Measurements from ENCODE around the gene LAMC2.

DNA sequence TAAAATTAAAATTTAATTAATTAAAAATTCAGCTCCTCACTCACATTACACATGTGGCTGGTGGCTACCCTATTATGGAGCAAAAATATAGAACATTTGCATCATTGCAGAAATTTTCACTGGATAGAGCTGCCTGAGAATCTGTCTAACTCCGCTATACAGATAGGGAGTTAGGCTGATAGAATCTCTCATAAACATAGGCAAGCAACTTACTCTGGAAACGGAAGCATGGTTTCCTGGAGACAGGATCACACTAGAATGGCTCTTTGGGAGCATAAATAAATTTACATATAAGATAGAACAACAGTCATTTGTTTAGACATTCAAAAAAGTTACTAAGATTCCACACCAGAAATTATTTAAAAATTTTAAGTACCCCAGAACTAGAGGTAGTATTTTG, 12.2 kb upstream of the LAMC2 start:
- TF ChIP-seq, protein P1, sequence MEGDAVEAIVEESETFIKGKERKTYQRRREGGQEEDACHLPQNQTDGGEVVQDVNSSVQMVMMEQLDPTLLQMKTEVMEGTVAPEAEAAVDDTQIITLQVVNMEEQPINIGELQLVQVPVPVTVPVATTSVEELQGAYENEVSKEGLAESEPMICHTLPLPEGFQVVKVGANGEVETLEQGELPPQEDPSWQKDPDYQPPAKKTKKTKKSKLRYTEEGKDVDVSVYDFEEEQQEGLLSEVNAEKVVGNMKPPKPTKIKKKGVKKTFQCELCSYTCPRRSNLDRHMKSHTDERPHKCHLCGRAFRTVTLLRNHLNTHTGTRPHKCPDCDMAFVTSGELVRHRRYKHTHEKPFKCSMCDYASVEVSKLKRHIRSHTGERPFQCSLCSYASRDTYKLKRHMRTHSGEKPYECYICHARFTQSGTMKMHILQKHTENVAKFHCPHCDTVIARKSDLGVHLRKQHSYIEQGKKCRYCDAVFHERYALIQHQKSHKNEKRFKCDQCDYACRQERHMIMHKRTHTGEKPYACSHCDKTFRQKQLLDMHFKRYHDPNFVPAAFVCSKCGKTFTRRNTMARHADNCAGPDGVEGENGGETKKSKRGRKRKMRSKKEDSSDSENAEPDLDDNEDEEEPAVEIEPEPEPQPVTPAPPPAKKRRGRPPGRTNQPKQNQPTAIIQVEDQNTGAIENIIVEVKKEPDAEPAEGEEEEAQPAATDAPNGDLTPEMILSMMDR (IDR thresholded peaks at IDR 0.05 in 2 of 3, conservative IDR thresholded peaks at IDR 0.05 in 1 of 3; ENCODE audit: insufficient read depth in 2 of 3, low read depth in 1 of 3, low read length in 3 of 3) = no peak
- no peak for TF ChIP-seq ARID1B (IDR thresholded peaks at IDR 0.05)
- no peak for TF ChIP-seq ZKSCAN8 (CRISPR knock-in tag; IDR thresholded peaks at IDR 0.05)
- TF ChIP-seq, protein P2, sequence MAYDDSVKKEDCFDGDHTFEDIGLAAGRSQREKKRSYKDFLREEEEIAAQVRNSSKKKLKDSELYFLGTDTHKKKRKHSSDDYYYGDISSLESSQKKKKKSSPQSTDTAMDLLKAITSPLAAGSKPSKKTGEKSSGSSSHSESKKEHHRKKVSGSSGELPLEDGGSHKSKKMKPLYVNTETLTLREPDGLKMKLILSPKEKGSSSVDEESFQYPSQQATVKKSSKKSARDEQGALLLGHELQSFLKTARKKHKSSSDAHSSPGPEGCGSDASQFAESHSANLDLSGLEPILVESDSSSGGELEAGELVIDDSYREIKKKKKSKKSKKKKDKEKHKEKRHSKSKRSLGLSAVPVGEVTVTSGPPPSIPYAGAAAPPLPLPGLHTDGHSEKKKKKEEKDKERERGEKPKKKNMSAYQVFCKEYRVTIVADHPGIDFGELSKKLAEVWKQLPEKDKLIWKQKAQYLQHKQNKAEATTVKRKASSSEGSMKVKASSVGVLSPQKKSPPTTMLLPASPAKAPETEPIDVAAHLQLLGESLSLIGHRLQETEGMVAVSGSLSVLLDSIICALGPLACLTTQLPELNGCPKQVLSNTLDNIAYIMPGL (CRISPR knock-in tag; IDR thresholded peaks at IDR 0.05) = no peak
- no peak for TF ChIP-seq PHB2 (IDR thresholded peaks at IDR 0.05; ENCODE audit: low read depth)
